Measurements from ENCODE around the gene PRSS8.

Gene PRSS8

DNA sequence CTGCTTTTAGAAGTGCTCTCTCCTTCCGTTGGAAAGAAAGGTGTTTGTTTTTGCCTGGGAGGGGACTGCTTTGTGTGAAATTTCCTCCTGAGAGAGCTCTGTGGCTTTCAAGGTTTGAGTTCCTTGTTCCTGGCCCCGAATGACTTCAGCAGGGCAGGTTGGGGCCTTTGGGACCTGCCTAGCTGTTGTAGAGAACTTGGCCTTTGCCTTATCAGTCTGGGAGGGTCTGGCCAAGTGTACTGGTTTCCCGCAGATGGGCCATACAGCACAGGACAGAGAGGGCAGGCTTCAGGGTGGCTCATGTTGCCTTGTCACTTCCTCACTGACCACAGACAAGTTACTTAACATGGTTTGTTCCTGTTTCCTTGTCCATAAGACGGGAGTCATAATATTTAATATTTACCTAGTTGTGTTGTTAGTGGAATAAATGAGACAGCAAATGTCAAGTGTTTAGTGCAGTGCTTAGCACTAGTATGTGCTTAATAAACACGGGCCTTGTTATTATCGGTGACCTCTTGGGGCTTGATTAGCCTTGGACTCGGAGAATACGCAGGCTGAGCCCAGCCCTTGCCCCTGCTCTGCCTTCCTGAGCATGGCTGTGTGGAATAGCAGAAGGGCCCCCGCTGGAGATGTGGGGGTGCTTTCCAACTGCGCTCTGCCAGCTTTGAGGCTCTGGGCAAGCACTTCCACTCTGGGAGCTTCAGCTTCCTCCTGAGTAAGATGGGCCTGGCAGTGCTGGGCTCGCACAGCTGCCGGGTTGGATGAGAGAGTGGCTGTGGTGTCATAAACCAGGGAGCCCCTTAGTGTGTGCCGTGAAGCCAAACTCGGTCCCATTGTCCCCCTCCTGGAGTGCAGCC is 6.6 kb downstream of the PRSS8 start:
- no peak for DNase-seq (ENCODE audit: low read depth)

DNA sequence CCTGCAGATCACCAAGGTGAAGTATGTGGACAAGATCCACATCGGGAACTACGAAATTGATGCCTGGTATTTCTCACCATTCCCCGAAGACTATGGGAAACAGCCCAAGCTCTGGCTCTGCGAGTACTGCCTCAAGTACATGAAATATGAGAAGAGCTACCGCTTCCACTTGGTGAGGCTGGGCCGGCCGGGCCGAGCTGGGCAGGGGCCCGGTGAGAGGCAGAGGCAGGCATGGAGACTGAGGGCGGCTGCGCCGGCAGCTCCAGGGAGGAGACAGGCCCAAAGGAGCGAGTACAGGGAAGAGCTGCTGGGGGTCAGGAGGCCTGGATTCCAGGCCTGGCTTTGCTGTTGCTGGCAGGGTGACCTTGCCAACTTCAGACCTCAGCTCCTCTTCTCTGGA is 8.3 kb downstream of the PRSS8 start:
- no peak for DNase-seq (ENCODE audit: low read depth)

- DNase-seq (ENCODE audit: low read depth), result no peak
Observed at GRCh38 chr16:31125844-31126243, 9.7 kb downstream of the PRSS8 start.

GRCh38 chr16:31120129-31120528 is 15.4 kb downstream of the PRSS8 start:
- DNase-seq (ENCODE audit: low read depth), result no peak

DNA sequence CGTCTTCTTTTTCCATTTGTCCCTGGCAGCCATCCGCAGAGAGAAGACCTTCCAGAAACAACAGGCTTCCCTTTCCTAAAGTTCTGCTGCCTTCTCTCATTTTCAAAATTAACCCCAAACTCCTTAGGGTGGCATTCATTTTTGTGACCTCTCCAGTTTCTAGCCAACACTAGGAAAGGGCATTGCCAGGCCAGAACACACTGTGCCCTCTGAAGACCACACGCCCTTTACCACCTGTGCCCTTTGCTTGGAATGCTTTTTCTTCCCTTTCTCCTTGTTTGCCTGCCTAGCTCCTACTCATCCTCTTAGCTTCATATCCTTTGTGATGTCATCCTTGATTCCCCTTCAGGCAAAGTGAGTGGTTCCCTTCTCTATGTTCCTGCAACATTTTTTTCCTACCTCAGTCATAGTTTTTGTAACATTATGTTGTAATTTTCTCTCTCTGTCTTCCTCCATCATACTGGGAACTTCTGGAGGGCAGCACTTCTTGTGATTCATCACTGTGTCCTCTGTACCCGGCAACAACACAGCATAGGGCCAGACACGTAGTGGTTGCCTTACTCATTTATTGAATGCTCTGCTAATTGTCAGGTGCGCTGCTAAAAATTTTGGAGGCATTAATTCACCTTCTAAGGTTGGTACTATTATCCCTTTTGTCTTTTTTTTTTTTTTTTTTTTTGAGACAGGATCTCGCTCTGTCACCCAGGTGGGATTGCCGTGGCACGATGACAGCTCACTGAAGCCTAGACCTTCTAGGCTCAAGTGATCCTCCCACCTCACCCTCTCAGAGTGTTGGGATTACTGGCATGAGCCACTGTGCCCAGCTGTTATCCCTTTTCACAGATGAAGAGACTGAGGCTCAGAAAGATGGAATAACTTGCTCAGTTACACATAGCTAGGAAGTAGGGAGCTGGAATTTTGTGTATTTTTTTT is 17.0 kb downstream of the PRSS8 start:
- DNase-seq (ENCODE audit: low read depth), result peak; percentile 92

GRCh38 chr16:31117384-31118222 is 17.9 kb downstream of the PRSS8 start, which contains the start of gene KAT8:
Gene KAT8 (plus strand): TSS chr16:31117664. CDS start chr16:31117682, 18 bp downstream.
- peak; percentile 99 for DNase-seq (ENCODE audit: low read depth)

DNA sequence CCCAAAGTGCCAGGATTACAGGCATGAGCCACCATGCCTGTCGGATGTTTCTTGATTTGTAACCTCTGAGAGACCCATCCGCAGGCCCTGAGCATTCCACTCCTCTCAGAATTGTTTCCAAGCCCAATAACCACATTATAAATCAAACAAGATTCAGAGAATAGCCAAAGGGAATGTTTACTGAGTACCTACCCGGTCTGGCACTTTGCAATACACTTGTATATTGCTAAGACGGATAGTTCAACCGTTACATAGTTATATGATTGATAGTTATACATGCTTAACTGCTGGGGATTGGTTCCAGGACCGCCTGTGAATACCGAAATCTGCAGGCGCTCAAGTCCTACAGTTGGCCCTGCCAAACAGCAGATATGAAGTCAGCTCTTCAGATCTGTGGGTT is 21.1 kb downstream of the PRSS8 start:
- no peak for DNase-seq (ENCODE audit: low read depth)

GRCh38 chr16:31113121-31114120 is 22.1 kb downstream of the PRSS8 start:
- DNase-seq (ENCODE audit: low read depth), result no peak

- DNase-seq (ENCODE audit: low read depth), result no peak
Observed at GRCh38 chr16:31112711-31113110, 22.8 kb downstream of the PRSS8 start.

DNA sequence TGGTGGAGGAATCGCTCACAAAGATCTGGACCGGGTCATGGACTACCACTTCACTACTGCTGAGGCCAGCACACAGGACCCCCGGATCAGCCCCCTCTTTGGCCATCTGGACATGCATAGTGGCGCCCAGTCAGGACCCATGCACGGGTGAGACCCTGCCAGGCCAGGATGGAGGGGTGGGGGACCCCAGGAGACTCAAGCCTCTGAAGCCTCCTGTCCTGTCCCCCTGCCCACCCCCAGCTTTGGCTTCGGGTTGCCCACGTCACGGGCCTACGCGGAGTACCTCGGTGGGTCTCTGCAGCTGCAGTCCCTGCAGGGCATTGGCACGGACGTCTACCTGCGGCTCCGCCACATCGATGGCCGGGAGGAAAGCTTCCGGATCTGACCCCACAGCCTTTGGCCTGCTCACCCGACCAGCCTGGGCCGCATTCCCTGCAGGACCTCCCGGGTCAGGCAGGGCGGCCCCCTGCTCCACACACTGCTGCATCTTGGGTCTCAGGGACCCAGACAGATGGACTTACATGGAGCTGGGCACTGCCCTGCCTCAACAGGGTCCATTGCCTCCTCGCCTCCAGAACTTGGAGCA is 23.6 kb downstream of the PRSS8 start:
- DNase-seq (ENCODE audit: low read depth), result no peak

DNA sequence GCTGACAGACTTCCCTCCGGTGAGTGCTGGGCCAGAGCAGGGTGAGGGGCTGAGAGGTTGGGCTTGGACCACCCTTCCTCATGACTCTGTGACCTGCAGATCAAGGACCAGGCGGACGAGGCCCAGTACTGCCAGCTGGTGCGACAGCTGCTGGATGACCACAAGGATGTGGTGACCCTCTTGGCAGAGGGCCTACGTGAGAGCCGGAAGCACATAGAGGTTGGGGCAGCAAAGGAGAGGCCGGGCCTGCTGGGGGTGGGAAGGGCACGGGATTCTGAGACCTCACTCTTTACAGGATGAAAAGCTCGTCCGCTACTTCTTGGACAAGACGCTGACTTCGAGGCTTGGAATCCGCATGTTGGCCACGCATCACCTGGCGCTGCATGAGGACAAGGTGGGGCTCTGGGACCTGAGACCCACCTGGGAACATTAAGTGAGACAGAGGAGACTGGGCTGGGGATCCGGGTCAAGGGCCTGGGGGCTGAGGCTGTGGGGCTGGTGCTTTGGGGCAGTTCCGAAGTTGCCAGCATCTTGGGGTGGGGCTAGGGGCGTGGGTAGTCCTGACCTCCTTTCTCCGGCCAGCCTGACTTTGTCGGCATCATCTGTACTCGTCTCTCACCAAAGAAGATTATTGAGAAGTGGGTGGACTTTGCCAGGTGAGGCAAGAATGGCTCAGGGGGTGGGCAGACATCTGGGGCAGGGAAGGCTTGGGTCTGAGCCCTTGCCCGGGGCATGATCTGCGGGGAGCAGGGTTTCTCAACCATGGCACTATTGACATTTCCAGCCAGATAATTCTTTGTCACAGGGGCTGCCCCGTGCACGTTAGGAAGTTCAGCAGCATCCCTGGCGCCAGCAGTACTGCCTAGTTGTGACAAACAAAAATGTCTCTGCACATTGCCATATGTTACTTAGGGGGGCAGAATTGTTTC is 25.2 kb downstream of the PRSS8 start:
- DNase-seq (ENCODE audit: low read depth), result no peak

DNA sequence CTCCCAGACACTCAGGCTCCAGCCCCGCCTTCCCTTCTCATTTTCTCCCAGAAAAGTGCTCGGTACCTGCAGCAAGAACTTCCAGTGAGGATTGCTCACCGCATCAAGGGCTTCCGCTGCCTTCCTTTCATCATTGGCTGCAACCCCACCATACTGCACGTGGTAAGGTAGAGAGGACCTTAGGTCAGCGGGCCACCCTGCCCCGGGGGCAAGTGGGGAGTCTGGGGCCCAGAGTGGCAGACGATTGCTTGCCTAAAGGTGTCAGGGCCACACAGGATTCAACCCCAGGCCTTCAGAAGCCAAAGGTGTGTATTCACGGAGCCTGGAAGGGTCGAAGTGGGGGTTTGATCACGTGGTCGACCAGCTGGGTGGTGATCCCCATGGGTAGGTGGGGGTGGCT is 25.9 kb downstream of the PRSS8 start:
- DNase-seq (ENCODE audit: low read depth), result no peak

- DNase-seq (ENCODE audit: low read depth), result no peak
Observed at GRCh38 chr16:31108794-31109558, 26.6 kb downstream of the PRSS8 start.

DNA sequence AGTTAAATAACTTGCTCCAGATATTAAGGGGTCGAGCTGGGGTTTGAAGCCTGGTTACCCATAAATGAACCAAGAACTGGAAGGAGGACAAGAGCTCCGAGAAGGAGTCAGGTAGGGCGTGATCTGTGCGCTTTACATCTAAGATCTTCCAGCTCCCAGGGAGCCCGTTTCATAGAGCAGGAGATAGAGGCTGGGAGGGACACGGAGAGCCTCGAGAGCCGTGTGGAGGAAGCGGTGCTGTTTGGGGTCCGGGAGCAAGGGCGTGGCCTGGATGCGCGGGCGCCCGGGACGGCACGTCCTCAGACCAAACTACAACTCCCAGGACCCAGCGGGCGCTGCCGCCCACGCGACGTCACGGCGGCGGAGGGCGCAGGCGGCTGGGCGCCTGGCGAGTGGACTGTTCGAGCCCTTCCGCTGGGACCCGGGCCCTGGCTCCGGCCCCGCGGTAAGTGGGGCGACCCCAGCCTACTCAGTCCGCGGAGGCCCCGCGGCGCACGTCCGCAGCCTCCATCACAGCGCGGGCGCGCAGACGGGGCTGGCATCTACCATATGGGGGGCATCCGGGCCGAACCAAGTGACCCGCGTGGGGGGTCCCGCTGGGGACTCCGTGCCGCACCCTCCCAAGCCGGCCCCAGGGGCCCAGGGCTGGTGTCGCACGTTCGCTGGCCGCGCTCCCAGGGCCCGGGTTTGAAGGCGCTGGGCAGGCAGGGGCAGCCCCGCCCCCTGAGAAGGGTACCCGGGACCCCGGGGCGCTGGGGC is 27.3 kb downstream of the PRSS8 start, which contains the start of gene BCKDK:
TSS of gene BCKDK (plus strand) at position 352 of the 759 bp plus-strand sequence. CDS start 838 bp downstream, outside the sequence.
- peak; percentile 59 for DNase-seq (ENCODE audit: low read depth)

GRCh38 chr16:31107465-31107867 is 28.1 kb downstream of the PRSS8 start:
- DNase-seq (ENCODE audit: low read depth), result no peak

GRCh38 chr16:31106509-31107464 is 28.7 kb downstream of the PRSS8 start:
- no peak for DNase-seq (ENCODE audit: low read depth)
